Smooth muscle cell of the pulmonary artery (primary cell): Measurements from ENCODE around the gene MRPS6. TPM values are rescaled to one million over a fixed set of nuclear protein-coding genes. Genes with fewer than 3 reads are reported as not detected.

Experiments used
- total RNA-seq: library from RNA; depleted of rRNA; stranded (reverse); fragments of >200 nt; gene quantifications from 2 replicates; pipeline ENCODE4 v1.2.3, GENCODE V29; 2014

MRPS6 gene
- total RNA-seq, result 11.4 and 15.8 TPM in 2 replicates

DNA sequence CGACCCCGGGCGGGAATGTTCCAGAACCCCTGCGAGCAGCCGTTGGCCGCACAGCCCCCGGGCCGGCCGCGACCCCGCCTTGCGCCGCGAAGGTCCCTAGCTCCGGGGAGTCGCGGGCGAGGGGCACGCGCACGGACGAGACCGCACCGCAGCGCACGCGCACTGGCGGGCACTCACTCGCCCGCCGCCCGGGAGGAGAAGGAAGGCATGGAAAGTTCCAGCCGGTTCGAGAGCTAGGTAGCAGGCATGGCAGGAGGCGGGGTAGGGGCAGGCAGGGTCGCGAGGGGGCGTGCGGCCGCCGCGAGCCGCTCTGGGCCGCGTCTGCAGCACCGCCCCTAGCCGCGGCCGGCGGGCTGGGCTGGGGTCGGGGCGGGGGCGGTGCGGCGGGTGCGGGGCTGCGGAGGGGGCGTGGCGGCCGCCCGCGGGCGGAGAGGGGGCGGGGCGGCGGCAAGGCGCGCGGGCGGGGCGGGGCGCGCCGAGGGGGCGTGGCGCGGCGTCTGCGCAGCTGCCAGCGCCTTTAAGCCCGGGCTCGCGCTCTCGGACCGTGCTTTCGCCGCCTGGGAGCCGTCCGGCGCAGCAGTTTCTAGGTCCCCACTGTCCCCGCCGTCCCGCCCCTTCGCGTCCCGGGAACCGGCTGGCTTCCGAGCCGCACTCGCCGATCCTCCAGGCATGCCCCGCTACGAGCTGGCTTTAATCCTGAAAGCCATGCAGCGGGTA lies at the start of gene MRPS6, which contains the start of gene SLC5A3:
MRPS6 (plus strand) TSS at position 547 of the 717 bp plus-strand sequence; CDS start at position 670, 123 bp downstream.
SLC5A3 (plus strand) TSS at position 547 of the 717 bp plus-strand sequence. CDS start 21,621 bp downstream, outside the sequence.

Other genes starting within 250 kb of the MRPS6 start
- 64.9 and 89.9 TPM in 2 replicates for gene ATP5PO, start 157.8 kb upstream of the MRPS6 start, total RNA-seq
- 38.0 and 51.0 TPM in 2 replicates for gene SLC5A3, start within 50 bp of the MRPS6 start, total RNA-seq